Measurements from ENCODE around the gene ZNF142. TPM values are rescaled to one million over a fixed set of nuclear protein-coding genes. Genes with fewer than 3 reads are reported as not detected.

ZNF142 gene
- total and polyA plus RNA-seq, 9 donors: 7.0 to 33.9 (median 21.0) TPM

- no peaks in the 10 kb centered on the region for H3K4me1 ChIP-seq (ENCODE audit: insufficient read depth)
- TF ChIP-seq CTCF (IDR thresholded peaks at IDR 0.05): no peak
- TF ChIP-seq EP300 (IDR thresholded peaks at IDR 0.05): no peak
- no peak for TF ChIP-seq POLR2A (IDR thresholded peaks at IDR 0.05)
- H3K36me3 ChIP-seq: no peaks in the 10 kb centered on the region
- no peak within 1 kb of the TSS for H3K4me3 ChIP-seq
- intact Hi-C loops (cut with DNase I): no loop called here
- H3K27ac ChIP-seq: no peak within 1 kb of the TSS
- no peaks in the 10 kb centered on the region for H3K9me3 ChIP-seq
- H3K27me3 ChIP-seq: no peaks in the 10 kb centered on the region
- peak in 1 of 5 donors; percentile 14 for DNase-seq
- 2 to 6% (median 5%) methylated on average over 8 of the region's 8 CpGs for WGBS, 3 donors
Observed at GRCh38 chr2:218607436-218608115, 51.8 kb downstream of the ZNF142 start, which contains the start of gene PLCD4. Gene PLCD4 (plus strand): TSS chr2:218607899. CDS start chr2:218615740, 7,841 bp downstream.

GRCh38 chr2:218605432-218605831 is 54.0 kb downstream of the ZNF142 start:
- no peaks in the 10 kb centered on the region for H3K4me1 ChIP-seq (ENCODE audit: insufficient read depth)
- no peaks in the 10 kb centered on the region for H3K9me3 ChIP-seq
- no peaks in the 10 kb centered on the region for H3K27me3 ChIP-seq
- no peaks in the 10 kb centered on the region for H3K36me3 ChIP-seq
- no peak for DNase-seq
- no peak overlapping the region for H3K27ac ChIP-seq
- H3K4me3 ChIP-seq: no peak overlapping the region
- intact Hi-C loops (cut with DNase I): no loop called here
- WGBS, 3 donors: 68 to 77% (median 73%) methylated on average over 2 of the region's 2 CpGs
- TF ChIP-seq EP300 (IDR thresholded peaks at IDR 0.05) (no peak), POLR2A (IDR thresholded peaks at IDR 0.05) (no peak), CTCF (IDR thresholded peaks at IDR 0.05) (no peak)

Small RNA genes lying within 50 kb of the gene (small RNA-seq; reads per million reads assigned to genes)
- gene RNU6-136P: not detected

Other genes with a start within 250 kb of the ZNF142 start
- 1 to 10 TPM in 1 of 7 donors, under 1 TPM in 1, not detected in 5; 0.38 to 1.3 TPM for gene VIL1, start 240.5 kb downstream of the ZNF142 start, total RNA-seq
- under 1 TPM in 1 of 2 donors, not detected in 1; 0.05 TPM for gene VIL1, start 240.5 kb downstream of the ZNF142 start, polyA plus RNA-seq
- gene USP37, start 91.3 kb downstream of the ZNF142 start, total RNA-seq: 10 to 100 TPM; 13.3 to 56.8 (median 21.3) TPM
- gene USP37, start 91.3 kb downstream of the ZNF142 start, polyA plus RNA-seq: 1 to 10 TPM; 4.2 to 6.1 TPM
- gene CNOT9, start 90.8 kb downstream of the ZNF142 start, total RNA-seq: 10 to 100 TPM; 28.3 to 53.9 (median 33.2) TPM
- 10 to 100 TPM; 16.2 to 34.3 TPM for gene CNOT9, start 90.8 kb downstream of the ZNF142 start, polyA plus RNA-seq
- gene PLCD4, start 51.7 kb downstream of the ZNF142 start, total RNA-seq: 1 to 10 TPM in 3 of 7 donors, under 1 TPM in 4; 0.24 to 1.5 (median 0.91) TPM
- under 1 TPM; 0.21 to 0.88 TPM for gene PLCD4, start 51.7 kb downstream of the ZNF142 start, polyA plus RNA-seq
- 10 to 100 TPM; 14.7 to 45.2 (median 35.0) TPM for gene BCS1L, start 60 bp upstream of the ZNF142 start, total RNA-seq
- gene BCS1L, start 60 bp upstream of the ZNF142 start, polyA plus RNA-seq: 10 to 100 TPM; 31.5 to 34.4 TPM
- 10 to 100 TPM; 11.7 to 38.6 (median 25.7) TPM for gene RNF25, start 12.4 kb upstream of the ZNF142 start, total RNA-seq
- 10 to 100 TPM; 26.5 to 45.9 TPM for gene RNF25, start 12.4 kb upstream of the ZNF142 start, polyA plus RNA-seq
- gene STK36, start 12.5 kb upstream of the ZNF142 start, total RNA-seq: 10 to 100 TPM; 26.8 to 93.2 (median 39.1) TPM
- gene STK36, start 12.5 kb upstream of the ZNF142 start, polyA plus RNA-seq: 10 to 100 TPM; 28.7 to 38.5 TPM
- gene TTLL4, start 51.2 kb upstream of the ZNF142 start, total RNA-seq: 10 to 100 TPM; 12.4 to 19.6 (median 17.6) TPM
- 10 to 100 TPM in 1 of 2 donors, 1 to 10 TPM in 1; 6.9 to 17.2 TPM for gene TTLL4, start 51.2 kb upstream of the ZNF142 start, polyA plus RNA-seq
- gene CYP27A1, start 122.5 kb upstream of the ZNF142 start, total RNA-seq: 10 to 100 TPM; 22.0 to 59.5 (median 34.4) TPM
- 10 to 100 TPM; 30.0 to 39.0 TPM for gene CYP27A1, start 122.5 kb upstream of the ZNF142 start, polyA plus RNA-seq
- under 1 TPM in 2 of 7 donors, not detected in 5; 0.11 to 0.32 TPM for gene PRKAG3, start 172.2 kb upstream of the ZNF142 start, total RNA-seq
- not detected for gene PRKAG3, start 172.2 kb upstream of the ZNF142 start, polyA plus RNA-seq
- gene WNT6, start 200.2 kb upstream of the ZNF142 start, total RNA-seq: 1 to 10 TPM; 1.1 to 4.5 (median 2.0) TPM
- 1 to 10 TPM in 1 of 2 donors, under 1 TPM in 1; 0.13 to 2.9 TPM for gene WNT6, start 200.2 kb upstream of the ZNF142 start, polyA plus RNA-seq
- 10 to 100 TPM in 1 of 7 donors, 1 to 10 TPM in 1, under 1 TPM in 1, not detected in 4; 0.27 to 12.4 (median 1.6) TPM for gene WNT10A, start 221.2 kb upstream of the ZNF142 start, total RNA-seq
- under 1 TPM; 0.04 to 0.13 TPM for gene WNT10A, start 221.2 kb upstream of the ZNF142 start, polyA plus RNA-seq